Right kidney (tissue), 1 donor: ENCODE measurements around the gene PHETA1.

Experiments used
- DNase-seq: peaks from one replicate; pipeline ENCODE4 v3.0.0-alpha.2; 2016

Gene PHETA1

GRCh38 chr12:111369496-111370220 is 763 bp upstream of the PHETA1 start:
- no peak for DNase-seq

DNA sequence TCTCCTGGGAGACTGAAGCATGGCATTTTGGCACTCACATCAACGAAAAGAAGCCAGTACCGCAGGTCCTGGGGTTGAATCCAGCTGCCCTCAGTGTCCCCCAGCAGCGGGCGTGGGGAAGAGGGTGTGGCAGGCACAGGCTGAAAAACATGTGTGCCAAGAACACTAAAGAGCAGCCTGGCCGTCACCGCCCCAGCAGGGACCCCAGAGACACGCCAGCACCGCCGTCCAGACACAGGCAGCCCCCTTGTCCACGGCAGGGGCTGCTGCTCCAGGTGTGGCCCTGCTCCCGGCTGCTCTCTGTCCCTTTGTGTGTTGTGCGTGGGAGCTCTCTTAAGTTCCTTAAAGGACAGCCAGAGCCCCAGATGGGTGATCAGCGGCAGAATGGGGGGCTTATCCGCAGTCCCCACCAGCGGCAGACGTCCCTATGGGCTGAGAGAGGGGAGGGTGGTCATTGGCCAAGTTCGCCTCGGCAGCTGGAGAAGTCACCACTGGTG is 556 bp downstream of the PHETA1 start:
- DNase-seq, result no peak

DNA sequence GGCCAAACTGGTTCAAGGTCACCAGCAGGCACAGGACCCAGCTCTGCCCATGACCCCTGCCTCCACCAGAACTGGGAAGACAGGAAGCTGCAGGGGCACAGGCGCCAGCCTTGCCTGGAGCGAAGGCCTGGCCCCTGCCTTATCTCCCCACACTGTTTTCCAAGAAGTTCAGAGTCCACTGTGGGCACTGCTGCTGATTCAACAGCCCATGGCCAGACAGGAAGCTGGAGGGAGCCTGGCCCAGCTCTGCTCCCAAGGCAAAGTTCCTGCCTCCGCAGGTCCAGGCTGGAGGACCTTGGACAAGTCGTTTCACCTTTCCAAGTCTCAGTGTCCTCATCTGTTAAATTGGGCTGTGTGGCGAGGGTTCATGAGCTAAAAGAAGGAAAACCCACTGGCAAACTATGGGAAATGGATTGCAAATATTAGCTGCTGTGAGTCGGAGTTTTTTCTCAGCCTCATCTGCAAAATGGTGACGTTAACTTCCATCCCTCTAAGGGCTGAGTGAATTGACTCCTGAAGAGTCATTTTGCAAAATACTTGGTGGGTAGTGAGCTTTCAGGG is 1.2 kb downstream of the PHETA1 start:
- no peak for DNase-seq

GRCh38 chr12:111366583-111366982 is 2.3 kb downstream of the PHETA1 start:
- DNase-seq, result no peak

DNA sequence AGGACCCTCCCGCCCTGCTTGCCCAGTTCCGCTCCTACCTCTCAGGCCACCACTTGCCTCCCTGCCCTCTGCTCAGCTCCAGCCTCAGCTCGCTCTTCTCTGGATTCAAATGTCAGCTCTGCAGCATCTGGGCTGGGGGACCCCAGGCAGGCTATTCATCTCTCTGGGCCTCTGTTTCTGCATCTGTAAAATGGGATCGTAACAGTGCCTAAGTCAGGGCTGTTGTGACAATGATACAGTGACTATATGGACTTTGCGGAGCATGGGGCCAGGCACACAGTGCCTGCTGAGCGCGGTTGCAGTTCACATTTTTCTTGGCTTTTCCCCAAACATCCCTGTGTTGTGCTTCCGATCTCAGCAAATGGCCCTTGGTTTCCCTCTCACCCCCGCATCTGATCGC is 2.8 kb downstream of the PHETA1 start:
- no peak for DNase-seq

GRCh38 chr12:111363578-111363977 is 5.3 kb downstream of the PHETA1 start:
- DNase-seq, result no peak

- no peak for DNase-seq
These were observed 6.0 kb downstream of the PHETA1 start for GRCh38 chr12:111362687-111363475.

GRCh38 chr12:111361717-111362576 is 6.9 kb downstream of the PHETA1 start:
- peak; percentile 19 for DNase-seq

DNA sequence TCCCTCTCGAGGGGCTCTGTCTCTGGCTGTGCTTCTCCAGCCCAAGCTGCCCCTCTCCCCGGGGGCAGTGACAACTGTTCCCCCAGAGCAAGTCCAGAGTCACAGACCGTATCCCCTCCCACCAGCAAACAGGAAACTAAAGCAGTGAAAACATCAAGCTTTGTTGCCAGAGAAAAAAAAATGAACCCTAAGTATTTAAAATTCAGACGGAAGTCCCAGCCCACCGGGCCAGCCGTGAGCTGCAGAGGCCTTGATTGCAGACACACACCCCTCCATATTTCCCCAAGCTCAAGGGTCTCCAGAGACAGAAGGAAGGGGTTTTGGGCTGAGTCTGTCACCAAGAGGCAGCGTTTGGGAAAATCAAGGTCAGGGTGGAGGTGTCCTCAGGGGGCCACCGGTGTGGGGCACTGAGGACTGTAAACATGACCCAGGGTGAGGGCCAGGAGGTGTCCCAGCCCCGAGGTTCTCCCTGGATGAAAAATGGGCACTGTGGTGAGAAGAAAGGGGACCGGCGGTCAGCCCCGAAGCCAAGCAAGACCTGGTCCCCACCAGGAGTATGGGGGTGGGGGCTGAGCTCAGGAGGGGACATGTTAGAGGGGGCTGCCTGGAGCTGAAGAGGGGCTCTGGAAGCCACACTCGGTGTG is 7.7 kb downstream of the PHETA1 start:
- DNase-seq, result peak; percentile 31

DNA sequence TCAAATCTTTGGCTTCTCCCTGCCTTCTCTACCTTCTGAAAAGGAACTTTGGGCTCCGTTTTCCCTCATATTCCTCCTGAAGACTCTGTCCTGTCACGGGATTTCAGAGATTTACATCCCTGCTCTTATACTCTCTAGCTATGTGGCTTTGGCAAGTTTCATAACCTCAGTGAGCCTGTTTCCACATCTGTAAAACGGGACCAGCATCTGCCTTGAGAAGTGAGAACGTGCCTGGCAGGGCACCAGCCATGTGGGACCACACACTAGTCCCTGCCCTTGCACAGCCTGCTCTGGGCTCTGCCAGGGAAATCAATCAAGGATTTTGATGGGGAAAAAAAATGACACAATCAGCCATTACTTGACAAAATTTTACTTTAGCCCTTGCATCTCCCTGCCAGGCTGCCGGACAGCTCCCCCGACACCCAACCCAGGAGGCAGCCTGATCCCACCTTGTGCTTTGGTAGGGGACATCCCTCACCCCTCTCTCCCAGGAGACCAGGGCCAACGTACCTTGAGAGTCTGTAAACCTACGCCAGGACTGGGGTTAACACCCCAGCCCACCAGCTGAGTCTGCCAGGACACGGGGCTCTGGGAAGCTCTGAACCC is 8.5 kb downstream of the PHETA1 start:
- DNase-seq, result no peak

- DNase-seq, result no peak
These were observed 9.0 kb downstream of the PHETA1 start for GRCh38 chr12:111359914-111360276.

DNA sequence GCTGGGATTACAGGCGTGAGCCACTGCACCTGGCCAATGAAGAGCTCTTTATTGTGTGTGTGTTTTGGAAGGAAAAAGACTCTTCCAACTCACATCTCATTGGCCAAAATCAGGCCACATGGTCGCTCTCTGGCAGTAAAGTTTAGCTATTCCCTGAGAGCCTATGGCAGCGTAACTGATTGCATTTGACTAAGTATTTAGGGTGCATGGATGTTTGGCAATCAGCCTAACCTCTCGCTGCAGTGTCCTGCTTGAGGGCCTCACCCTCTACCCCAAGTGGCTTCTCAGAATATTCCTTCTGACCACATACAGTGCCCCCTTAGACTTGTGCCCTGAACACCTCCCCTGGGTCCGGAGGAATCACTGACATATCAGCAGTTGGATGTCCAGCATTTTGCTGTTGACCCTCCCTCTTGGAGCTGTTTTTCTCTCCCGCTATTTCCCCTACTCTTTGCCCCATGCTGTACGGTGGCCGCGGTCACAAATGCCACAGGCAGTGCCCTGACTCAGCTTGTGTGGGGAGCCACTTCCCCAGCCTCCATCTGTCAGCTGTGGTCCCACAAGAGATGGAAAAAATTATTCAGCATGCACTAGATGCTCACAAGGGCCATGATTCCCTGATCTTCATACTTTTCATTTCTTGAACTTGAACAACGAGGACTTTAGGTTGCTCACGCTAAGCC is 9.5 kb downstream of the PHETA1 start:
- no peak for DNase-seq

DNA sequence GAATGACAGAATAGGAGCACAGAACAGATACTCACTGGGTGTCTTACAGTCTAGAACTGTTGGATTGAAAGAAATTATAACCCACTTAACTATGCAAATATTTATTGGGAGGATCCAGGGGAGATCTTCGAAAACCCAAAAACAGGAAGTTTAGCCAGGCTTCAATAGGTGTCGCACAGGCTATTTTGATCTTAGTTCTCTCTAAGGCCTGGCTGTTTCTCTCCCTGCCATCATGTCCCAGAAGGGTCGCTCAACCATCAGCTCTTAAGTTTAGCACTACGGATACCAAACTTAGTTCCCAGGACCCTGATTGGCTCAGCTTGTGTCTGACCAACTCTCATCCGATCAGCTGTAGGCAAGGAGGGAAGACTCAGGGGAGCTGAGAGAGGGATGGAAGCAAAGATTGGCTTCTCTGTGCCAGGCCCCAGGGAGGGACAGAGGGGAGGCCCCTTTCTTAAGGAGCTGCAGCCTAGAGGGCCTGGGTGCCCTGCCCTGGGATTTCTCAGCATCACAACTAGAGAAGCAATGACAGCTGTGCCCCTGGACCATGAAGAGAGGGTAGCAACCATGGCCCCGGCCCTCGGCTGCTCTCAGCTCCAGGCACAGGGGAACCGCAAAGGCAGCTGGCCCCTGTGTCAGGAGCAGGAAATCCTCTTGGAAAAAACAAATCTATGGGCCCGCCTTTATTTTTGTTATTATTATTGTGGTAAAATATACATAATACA is 13.5 kb downstream of the PHETA1 start:
- DNase-seq, result no peak

- DNase-seq, result no peak
These were observed 14.4 kb downstream of the PHETA1 start for GRCh38 chr12:111354511-111354910.

GRCh38 chr12:111353603-111354295 is 15.1 kb downstream of the PHETA1 start:
- DNase-seq, result no peak

GRCh38 chr12:111353026-111353425 is 15.9 kb downstream of the PHETA1 start:
- no peak for DNase-seq

DNA sequence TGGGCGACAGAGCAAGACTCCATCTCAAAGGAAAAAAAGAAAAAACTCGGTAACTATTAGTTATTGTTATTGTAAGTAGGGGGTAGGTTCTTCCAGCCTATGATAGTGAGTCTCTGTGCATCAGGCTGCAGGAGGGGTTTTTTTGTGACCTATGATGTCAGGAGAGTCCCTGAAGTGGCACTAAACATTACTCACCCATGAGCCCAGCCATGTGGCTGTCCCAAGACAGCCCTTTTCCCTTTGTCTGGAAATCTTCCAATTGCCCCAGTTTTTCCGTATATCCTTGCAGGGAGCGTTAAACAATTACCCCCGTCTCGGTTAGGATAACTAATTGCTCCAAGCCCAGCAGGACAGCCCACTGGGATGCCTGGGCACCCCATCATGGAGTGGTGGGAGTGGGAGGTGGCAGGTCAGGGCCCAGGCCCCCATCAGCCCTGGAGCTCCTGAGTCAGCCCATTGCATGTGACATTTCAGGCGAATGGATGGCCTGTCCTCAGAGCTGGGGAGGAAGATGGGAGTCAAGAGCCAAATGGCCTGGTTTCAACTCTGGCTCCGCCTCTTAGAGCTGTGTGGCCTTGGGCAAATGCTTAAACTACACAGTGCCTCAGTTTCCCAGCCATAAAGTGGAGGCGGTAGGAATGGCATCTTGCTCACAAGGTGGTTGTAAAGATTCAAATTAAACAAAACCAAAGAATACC is 16.4 kb downstream of the PHETA1 start:
- DNase-seq, result no peak

GRCh38 chr12:111351026-111351425 is 17.9 kb downstream of the PHETA1 start:
- no peak for DNase-seq
